ENCODE results near the gene SUPT7L. TPM values are rescaled to one million over a fixed set of nuclear protein-coding genes. Genes with fewer than 3 reads are reported as not detected.

The SUPT7L gene
- total and polyA plus RNA-seq, 4 donors, result 9.6 to 14.6 (median 11.5) TPM

DNA sequence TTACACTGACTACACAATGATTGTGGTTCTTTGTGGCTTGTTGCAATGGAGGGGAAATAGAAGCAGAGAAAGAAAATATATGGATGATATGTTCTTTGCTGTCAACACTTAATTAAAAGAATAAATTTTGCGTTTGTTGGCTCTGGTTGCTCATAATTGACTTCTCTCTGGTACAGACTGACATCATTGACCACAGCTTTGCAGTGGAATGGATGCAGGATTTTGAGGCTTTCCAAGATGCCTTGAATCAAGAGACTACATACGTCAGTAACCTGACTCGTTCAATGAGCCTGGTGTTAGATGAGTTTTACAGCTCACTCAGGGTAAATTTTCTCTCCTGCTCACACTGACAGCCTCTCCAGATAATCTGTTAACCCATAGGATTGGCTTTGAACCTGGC lies 24.7 kb downstream of the SUPT7L start:
- no peak overlapping the region for H3K27ac ChIP-seq (ENCODE audit: low read depth in 1 of 2, low read length in 2 of 2)
- DNase-seq (ENCODE audit: low spot score), result no peak
- H3K4me1 ChIP-seq (ENCODE audit: control insufficient read depth in 4 of 4, insufficient read depth in 4 of 4, low read length in 3 of 4), result no peaks in the 10 kb centered on the region
- H3K36me3 ChIP-seq (ENCODE audit: control insufficient read depth in 4 of 4, insufficient read depth in 3 of 4, low read depth in 1 of 4, low read length in 3 of 4), result peaks cover 12 to 73% (median 61%) of the 10 kb centered on the region in 4 donors
- no peaks in the 10 kb centered on the region for H3K27me3 ChIP-seq (ENCODE audit: control insufficient read depth in 4 of 4, insufficient read depth in 4 of 4, low read length in 3 of 4)
- H3K9me3 ChIP-seq (ENCODE audit: control insufficient read depth in 4 of 4, low read length in 3 of 4), result no peaks in the 10 kb centered on the region
- TF ChIP-seq FOXA1 (IDR thresholded peaks at IDR 0.05) (no peak), MAX (IDR thresholded peaks at IDR 0.05) (no peak), CTCF (IDR thresholded peaks at IDR 0.05; ENCODE audit: low read depth, low read length, missing input control) (no peak)
- H3K4me3 ChIP-seq (ENCODE audit: low read depth in 1 of 3, low read length in 3 of 3), result no peak overlapping the region
- WGBS, result 73% methylated on average over 3 of the region's 3 CpGs
- no peak overlapping the region for H3K9ac ChIP-seq (ENCODE audit: low read depth in 1 of 2, low read length in 2 of 2)

- H3K27me3 ChIP-seq (ENCODE audit: control insufficient read depth in 4 of 4, insufficient read depth in 4 of 4, low read length in 3 of 4), result no peaks in the 10 kb centered on the region
- no peak overlapping the region for H3K9ac ChIP-seq (ENCODE audit: low read depth in 1 of 2, low read length in 2 of 2)
- DNase-seq (ENCODE audit: low spot score), result no peak
- TF ChIP-seq RAD21 (IDR thresholded peaks at IDR 0.05), result no peak
- TF ChIP-seq, protein P1, sequence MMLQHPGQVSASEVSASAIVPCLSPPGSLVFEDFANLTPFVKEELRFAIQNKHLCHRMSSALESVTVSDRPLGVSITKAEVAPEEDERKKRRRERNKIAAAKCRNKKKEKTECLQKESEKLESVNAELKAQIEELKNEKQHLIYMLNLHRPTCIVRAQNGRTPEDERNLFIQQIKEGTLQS (IDR thresholded peaks at IDR 0.05), result no peak
- no peak for TF ChIP-seq GABPA (IDR thresholded peaks at IDR 0.05 in 1 of 2, conservative IDR thresholded peaks at IDR 0.05 in 1 of 2)
- TF ChIP-seq HNF4A (conservative IDR thresholded peaks at IDR 0.05), result no peak
- no peak for TF ChIP-seq MAX (IDR thresholded peaks at IDR 0.05)
- TF ChIP-seq FOXA2 (IDR thresholded peaks at IDR 0.05), result no peak
- TF ChIP-seq FOXA1 (IDR thresholded peaks at IDR 0.05), result no peak
- no peak for TF ChIP-seq SP1 (IDR thresholded peaks at IDR 0.05)
- no peak for TF ChIP-seq CTCF (IDR thresholded peaks at IDR 0.05; ENCODE audit: low read depth, low read length, missing input control)
- TF ChIP-seq JUND (IDR thresholded peaks at IDR 0.05), result no peak
- no peak overlapping the region for H3K27ac ChIP-seq (ENCODE audit: low read depth in 1 of 2, low read length in 2 of 2)
- H3K9me3 ChIP-seq (ENCODE audit: control insufficient read depth in 4 of 4, low read length in 3 of 4), result no peaks in the 10 kb centered on the region
- H3K4me3 ChIP-seq (ENCODE audit: low read depth in 1 of 3, low read length in 3 of 3), result no peak overlapping the region
- WGBS, result 92% methylated on average over 3 of the region's 3 CpGs
- no peaks in the 10 kb centered on the region for H3K4me1 ChIP-seq (ENCODE audit: control insufficient read depth in 4 of 4, insufficient read depth in 4 of 4, low read length in 3 of 4)
- peaks cover 13 to 73% (median 60%) of the 10 kb centered on the region in 4 donors for H3K36me3 ChIP-seq (ENCODE audit: control insufficient read depth in 4 of 4, insufficient read depth in 3 of 4, low read depth in 1 of 4, low read length in 3 of 4)
Observed at GRCh38 chr2:27638037-27638637, 25.3 kb downstream of the SUPT7L start.

GRCh38 chr2:27636766-27637165 lies 26.6 kb downstream of the SUPT7L start:
- DNase-seq (ENCODE audit: low spot score), result no peak
- WGBS, result 97% methylated on average over 5 of the region's 5 CpGs
- Histone ChIP-seq H3K36me3 (ENCODE audit: control insufficient read depth in 4 of 4, insufficient read depth in 3 of 4, low read depth in 1 of 4, low read length in 3 of 4) (peaks cover 12 to 76% (median 64%) of the 10 kb centered on the region in 4 donors), H3K4me3 (ENCODE audit: low read depth in 1 of 3, low read length in 3 of 3) (no peak overlapping the region), H3K27me3 (ENCODE audit: control insufficient read depth in 4 of 4, insufficient read depth in 4 of 4, low read length in 3 of 4) (no peaks in the 10 kb centered on the region), H3K4me1 (ENCODE audit: control insufficient read depth in 4 of 4, insufficient read depth in 4 of 4, low read length in 3 of 4) (no peaks in the 10 kb centered on the region), H3K9me3 (ENCODE audit: control insufficient read depth in 4 of 4, low read length in 3 of 4) (no peaks in the 10 kb centered on the region), H3K27ac (ENCODE audit: low read depth in 1 of 2, low read length in 2 of 2) (no peak overlapping the region), H3K9ac (ENCODE audit: low read depth in 1 of 2, low read length in 2 of 2) (no peak overlapping the region)
- TF ChIP-seq HNF4A (conservative IDR thresholded peaks at IDR 0.05) (no peak), GABPA (IDR thresholded peaks at IDR 0.05 in 1 of 2, conservative IDR thresholded peaks at IDR 0.05 in 1 of 2) (no peak), TAF1 (conservative IDR thresholded peaks at IDR 0.05) (no peak), YY1 (IDR thresholded peaks at IDR 0.05) (no peak), RXRA (IDR thresholded peaks at IDR 0.05) (no peak), FOXA2 (IDR thresholded peaks at IDR 0.05) (no peak), FOXA1 (IDR thresholded peaks at IDR 0.05) (no peak), RAD21 (IDR thresholded peaks at IDR 0.05) (no peak), MAX (IDR thresholded peaks at IDR 0.05) (no peak), NR2F2 (IDR thresholded peaks at IDR 0.05) (no peak), EGR1 (IDR thresholded peaks at IDR 0.05; ENCODE audit: low read depth in 2 of 2) (no peak), HNF4G (IDR thresholded peaks at IDR 0.05) (no peak)
- TF ChIP-seq, protein P2, sequence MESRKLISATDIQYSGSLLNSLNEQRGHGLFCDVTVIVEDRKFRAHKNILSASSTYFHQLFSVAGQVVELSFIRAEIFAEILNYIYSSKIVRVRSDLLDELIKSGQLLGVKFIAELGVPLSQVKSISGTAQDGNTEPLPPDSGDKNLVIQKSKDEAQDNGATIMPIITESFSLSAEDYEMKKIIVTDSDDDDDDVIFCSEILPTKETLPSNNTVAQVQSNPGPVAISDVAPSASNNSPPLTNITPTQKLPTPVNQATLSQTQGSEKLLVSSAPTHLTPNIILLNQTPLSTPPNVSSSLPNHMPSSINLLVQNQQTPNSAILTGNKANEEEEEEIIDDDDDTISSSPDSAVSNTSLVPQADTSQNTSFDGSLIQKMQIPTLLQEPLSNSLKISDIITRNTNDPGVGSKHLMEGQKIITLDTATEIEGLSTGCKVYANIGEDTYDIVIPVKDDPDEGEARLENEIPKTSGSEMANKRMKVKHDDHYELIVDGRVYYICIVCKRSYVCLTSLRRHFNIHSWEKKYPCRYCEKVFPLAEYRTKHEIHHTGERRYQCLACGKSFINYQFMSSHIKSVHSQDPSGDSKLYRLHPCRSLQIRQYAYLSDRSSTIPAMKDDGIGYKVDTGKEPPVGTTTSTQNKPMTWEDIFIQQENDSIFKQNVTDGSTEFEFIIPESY (IDR thresholded peaks at IDR 0.05), result no peak
